ENCODE data around the gene GHRH.

Gene GHRH

GRCh38 chr20:37243076-37243936 is 18.3 kb downstream of the GHRH start:
- H3K18ac ChIP-seq (ENCODE audit: low read depth in 1 of 2, low read length in 2 of 2): no peak overlapping the region
- H3K4ac ChIP-seq (ENCODE audit: low read depth in 1 of 2, low read length in 2 of 2): no peak overlapping the region
- no peak overlapping the region for H3K27ac ChIP-seq (ENCODE audit: low read length, poor library complexity, severe bottlenecking)
- no peak for DNase-seq
- H3K79me1 ChIP-seq (replicated peaks; ENCODE audit: low read length, poor library complexity, severe bottlenecking): peaks cover 3% of the 10 kb centered on the region
- no peak overlapping the region for H3K23ac ChIP-seq (ENCODE audit: low read length in 2 of 2)
- H3K9me3 ChIP-seq (ENCODE audit: control insufficient read depth, low read length): no peaks in the 10 kb centered on the region
- no peak overlapping the region for H2BK12ac ChIP-seq (ENCODE audit: low read length in 2 of 2)
- H4K8ac ChIP-seq (ENCODE audit: low read length): peak overlapping the region; percentile 39
- no peak overlapping the region for H3K4me2 ChIP-seq (ENCODE audit: low read length, poor library complexity, severe bottlenecking)
- H3K14ac ChIP-seq (ENCODE audit: low read length in 2 of 2): no peak overlapping the region
- no peak overlapping the region for H2AK5ac ChIP-seq (ENCODE audit: low read length, severe bottlenecking)
- peaks cover 43 to 64% of the 10 kb centered on the region in 2 experiments for H3K36me3 ChIP-seq (ENCODE audit: control insufficient read depth in 1 of 2, insufficient read depth in 2 of 2, low read depth in 1 of 2, low read length in 2 of 2)
- H4K91ac ChIP-seq (ENCODE audit: low read length): no peak overlapping the region
- no peak overlapping the region for H2AFZ ChIP-seq (ENCODE audit: low read depth, low read length)
- H3K4me3 ChIP-seq (ENCODE audit: insufficient read depth in 1 of 2, low read depth in 1 of 2, low read length in 2 of 2): no peak overlapping the region
- H3K9ac ChIP-seq (ENCODE audit: low read length): no peak overlapping the region
- H2BK15ac ChIP-seq (ENCODE audit: low read depth, poor library complexity, severe bottlenecking): no peak overlapping the region
- H3K4me1 ChIP-seq (ENCODE audit: control insufficient read depth, insufficient read depth, low read depth, low read length): no peaks in the 10 kb centered on the region
- H2BK120ac ChIP-seq (ENCODE audit: low read depth, low read length): no peak overlapping the region
- H3K27me3 ChIP-seq (ENCODE audit: control insufficient read depth in 1 of 2, insufficient read depth in 1 of 2, low read length in 2 of 2): no peaks in the 10 kb centered on the region
- H2BK5ac ChIP-seq (ENCODE audit: low read depth, low read length, poor library complexity, severe bottlenecking): no peak overlapping the region
- 93% methylated on average over 15 of the region's 16 CpGs for WGBS

GRCh38 chr20:37242503-37242902 is 19.1 kb downstream of the GHRH start:
- no peak overlapping the region for H2BK12ac ChIP-seq (ENCODE audit: low read length in 2 of 2)
- no peak for DNase-seq
- H3K18ac ChIP-seq (ENCODE audit: low read depth in 1 of 2, low read length in 2 of 2): no peak overlapping the region
- no peak overlapping the region for H2AK5ac ChIP-seq (ENCODE audit: low read length, severe bottlenecking)
- 97% methylated on average over 3 of the region's 4 CpGs for WGBS
- peaks cover 5% of the 10 kb centered on the region for H3K79me1 ChIP-seq (replicated peaks; ENCODE audit: low read length, poor library complexity, severe bottlenecking)
- no peaks in the 10 kb centered on the region for H3K4me1 ChIP-seq (ENCODE audit: control insufficient read depth, insufficient read depth, low read depth, low read length)
- no peak overlapping the region for H4K91ac ChIP-seq (ENCODE audit: low read length)
- no peak overlapping the region for H3K23ac ChIP-seq (ENCODE audit: low read length in 2 of 2)
- H3K4me2 ChIP-seq (ENCODE audit: low read length, poor library complexity, severe bottlenecking): no peak overlapping the region
- no peak overlapping the region for H4K8ac ChIP-seq (ENCODE audit: low read length)
- no peak overlapping the region for H3K27ac ChIP-seq (ENCODE audit: low read length, poor library complexity, severe bottlenecking)
- no peak overlapping the region for H2BK120ac ChIP-seq (ENCODE audit: low read depth, low read length)
- H3K4ac ChIP-seq (ENCODE audit: low read depth in 1 of 2, low read length in 2 of 2): no peak overlapping the region
- no peaks in the 10 kb centered on the region for H3K27me3 ChIP-seq (ENCODE audit: control insufficient read depth in 1 of 2, insufficient read depth in 1 of 2, low read length in 2 of 2)
- H3K14ac ChIP-seq (ENCODE audit: low read length in 2 of 2): no peak overlapping the region
- no peak overlapping the region for H2BK15ac ChIP-seq (ENCODE audit: low read depth, poor library complexity, severe bottlenecking)
- no peak overlapping the region for H3K4me3 ChIP-seq (ENCODE audit: insufficient read depth in 1 of 2, low read depth in 1 of 2, low read length in 2 of 2)
- no peak overlapping the region for H2BK5ac ChIP-seq (ENCODE audit: low read depth, low read length, poor library complexity, severe bottlenecking)
- H3K36me3 ChIP-seq (ENCODE audit: control insufficient read depth in 1 of 2, insufficient read depth in 2 of 2, low read depth in 1 of 2, low read length in 2 of 2): peaks cover 49 to 72% of the 10 kb centered on the region in 2 experiments
- no peak overlapping the region for H3K9ac ChIP-seq (ENCODE audit: low read length)
- no peak overlapping the region for H2AFZ ChIP-seq (ENCODE audit: low read depth, low read length)
- no peaks in the 10 kb centered on the region for H3K9me3 ChIP-seq (ENCODE audit: control insufficient read depth, low read length)

- Histone ChIP-seq H2BK120ac (ENCODE audit: low read depth, low read length) (no peak overlapping the region), H3K4me1 (ENCODE audit: control insufficient read depth, insufficient read depth, low read depth, low read length) (no peaks in the 10 kb centered on the region), H2AK5ac (ENCODE audit: low read length, severe bottlenecking) (no peak overlapping the region), H2BK12ac (ENCODE audit: low read length in 2 of 2) (no peak overlapping the region), H2BK5ac (ENCODE audit: low read depth, low read length, poor library complexity, severe bottlenecking) (no peak overlapping the region), H4K91ac (ENCODE audit: low read length) (no peak overlapping the region), H3K9me3 (ENCODE audit: control insufficient read depth, low read length) (no peaks in the 10 kb centered on the region), H3K14ac (ENCODE audit: low read length in 2 of 2) (no peak overlapping the region), H3K27ac (ENCODE audit: low read length, poor library complexity, severe bottlenecking) (no peak overlapping the region), H3K18ac (ENCODE audit: low read depth in 1 of 2, low read length in 2 of 2) (no peak overlapping the region), H3K27me3 (ENCODE audit: control insufficient read depth in 1 of 2, insufficient read depth in 1 of 2, low read length in 2 of 2) (no peaks in the 10 kb centered on the region), H3K4me3 (ENCODE audit: insufficient read depth in 1 of 2, low read depth in 1 of 2, low read length in 2 of 2) (no peak overlapping the region), H2AFZ (ENCODE audit: low read depth, low read length) (no peak overlapping the region), H4K8ac (ENCODE audit: low read length) (no peak overlapping the region), H3K23ac (ENCODE audit: low read length in 2 of 2) (no peak overlapping the region), H3K9ac (ENCODE audit: low read length) (no peak overlapping the region), H3K4ac (ENCODE audit: low read depth in 1 of 2, low read length in 2 of 2) (no peak overlapping the region), H3K79me1 (replicated peaks; ENCODE audit: low read length, poor library complexity, severe bottlenecking) (peaks cover 5% of the 10 kb centered on the region), H2BK15ac (ENCODE audit: low read depth, poor library complexity, severe bottlenecking) (no peak overlapping the region), H3K36me3 (ENCODE audit: control insufficient read depth in 1 of 2, insufficient read depth in 2 of 2, low read depth in 1 of 2, low read length in 2 of 2) (peaks cover 62 to 91% of the 10 kb centered on the region in 2 experiments), H3K4me2 (ENCODE audit: low read length, poor library complexity, severe bottlenecking) (no peak overlapping the region)
- 97% methylated on average over 3 of the region's 3 CpGs for WGBS
- DNase-seq: no peak
These were observed 21.1 kb downstream of the GHRH start for GRCh38 chr20:37240337-37241067.

GRCh38 chr20:37238935-37239451 is 22.6 kb downstream of the GHRH start:
- Histone ChIP-seq H3K4ac (ENCODE audit: low read depth in 1 of 2, low read length in 2 of 2) (no peak overlapping the region), H3K36me3 (ENCODE audit: control insufficient read depth in 1 of 2, insufficient read depth in 2 of 2, low read depth in 1 of 2, low read length in 2 of 2) (peaks cover 59 to 98% of the 10 kb centered on the region in 2 experiments), H3K9me3 (ENCODE audit: control insufficient read depth, low read length) (no peaks in the 10 kb centered on the region), H3K27me3 (ENCODE audit: control insufficient read depth in 1 of 2, insufficient read depth in 1 of 2, low read length in 2 of 2) (no peaks in the 10 kb centered on the region), H3K27ac (ENCODE audit: low read length, poor library complexity, severe bottlenecking) (no peak overlapping the region), H3K4me3 (ENCODE audit: insufficient read depth in 1 of 2, low read depth in 1 of 2, low read length in 2 of 2) (no peak overlapping the region), H4K8ac (ENCODE audit: low read length) (no peak overlapping the region), H4K91ac (ENCODE audit: low read length) (no peak overlapping the region), H3K14ac (ENCODE audit: low read length in 2 of 2) (no peak overlapping the region), H2BK15ac (ENCODE audit: low read depth, poor library complexity, severe bottlenecking) (no peak overlapping the region), H2BK120ac (ENCODE audit: low read depth, low read length) (no peak overlapping the region), H2BK5ac (ENCODE audit: low read depth, low read length, poor library complexity, severe bottlenecking) (no peak overlapping the region), H3K79me1 (replicated peaks; ENCODE audit: low read length, poor library complexity, severe bottlenecking) (peaks cover 7% of the 10 kb centered on the region), H3K4me2 (ENCODE audit: low read length, poor library complexity, severe bottlenecking) (no peak overlapping the region), H3K18ac (ENCODE audit: low read depth in 1 of 2, low read length in 2 of 2) (no peak overlapping the region), H3K23ac (ENCODE audit: low read length in 2 of 2) (no peak overlapping the region), H3K4me1 (ENCODE audit: control insufficient read depth, insufficient read depth, low read depth, low read length) (no peaks in the 10 kb centered on the region), H2AFZ (ENCODE audit: low read depth, low read length) (no peak overlapping the region), H2AK5ac (ENCODE audit: low read length, severe bottlenecking) (no peak overlapping the region), H2BK12ac (ENCODE audit: low read length in 2 of 2) (no peak overlapping the region), H3K9ac (ENCODE audit: low read length) (no peak overlapping the region)
- 86% methylated on average over 1 of the region's 1 CpG for WGBS
- peak; percentile 6 for DNase-seq

Measured in mesenchymal stem cell (in vitro differentiated cells and primary cell).